HEK293T (cell line): Measurements from ENCODE around the gene LYAR.
"Not testable (repeated sequence)": the region's sequence is repeated elsewhere in the genome, so short reads cannot be mapped to it uniquely, and the experiment has no call there.

Experiments
- BHLHE40 ChIP-seq: fragments of 450-650 bp; IDR thresholded peaks from 2 replicates; pipeline ENCODE4 v1.6.1; 2016; ENCODE audit warnings: mild to moderate bottlenecking, moderate library complexity, borderline replicate concordance
- CTBP1 ChIP-seq: fragments of 450-650 bp; IDR thresholded peaks from 2 replicates; pipeline ENCODE4 v1.6.1; 2016; ENCODE audit warnings: borderline replicate concordance
- FOXM1 ChIP-seq: fragments of 450-650 bp; IDR thresholded peaks from 2 replicates; pipeline ENCODE4 v1.6.1; 2017; ENCODE audit warnings: mild to moderate bottlenecking, borderline replicate concordance
- HDGF ChIP-seq: fragments of 450-650 bp; IDR thresholded peaks from 2 replicates; pipeline ENCODE4 v1.6.1; 2017; ENCODE audit warnings: antibody characterized with exemption, borderline replicate concordance
- NFRKB ChIP-seq: fragments of 450-650 bp; IDR thresholded peaks from 2 replicates; pipeline ENCODE4 v1.6.1; 2016; ENCODE audit warnings: mild to moderate bottlenecking, moderate library complexity
- SP1 ChIP-seq: fragments of 450-650 bp; IDR thresholded peaks from 2 replicates; pipeline ENCODE4 v1.6.1; 2017
- SUZ12 ChIP-seq: fragments of 450-650 bp; IDR thresholded peaks from 2 replicates; pipeline ENCODE4 v1.6.1; 2016; ENCODE audit warnings: mild to moderate bottlenecking

- TF ChIP-seq NFRKB, CTBP1, HDGF, SP1, FOXM1, BHLHE40, SUZ12: not testable (repeated sequence)
Measured at GRCh38 chr4:4239551-4239950, 50.4 kb downstream of the LYAR start.
